Esophagus squamous epithelium (tissue), 5 donors: ENCODE measurements around the gene AP2M1. TPM values are rescaled to one million over a fixed set of nuclear protein-coding genes. Genes with fewer than 3 reads are reported as not detected.

Source experiments
- DNase-seq: peaks from one replicate; lab custom pipeline; 2025; lab: John Stamatoyannopoulos, UW
- H3K27ac ChIP-seq, 4 donors: fragments of 200-600 bp; sonication (generic); one replicate each; pipeline ENCODE4 v1.5.1; 2016 to 2019; ENCODE audit warnings: mild to moderate bottlenecking in 1 of 4
- H3K27me3 ChIP-seq, 4 donors: fragments of 200-600 bp; sonication (generic); 1 replicate in 3 of 4; 2 replicates in 1 of 4; pipeline versions ENCODE4 v1.5.1 to v1.6.0; 2017 to 2021; ENCODE audit warnings: antibody characterized with exemption in 1 of 4
- H3K36me3 ChIP-seq, 3 donors: fragments of 200-600 bp; sonication (generic); one replicate each; pipeline ENCODE4 v1.5.1; 2016 to 2019
- H3K4me1 ChIP-seq, 3 donors: fragments of 200-600 bp; sonication (generic); one replicate each; pipeline ENCODE4 v1.5.1; 2017 to 2019
- H3K4me3 ChIP-seq, 4 donors: fragments of 200-600 bp; sonication (generic); 1 replicate in 3 of 4; 2 replicates in 1 of 4; pipeline ENCODE4 v1.5.1; 2016 to 2019; ENCODE audit warnings: mild to moderate bottlenecking in 2 of 4, moderate library complexity in 1 of 4
- H3K9me3 ChIP-seq, 3 donors: fragments of 200-600 bp; sonication (generic); one replicate each; pipeline ENCODE4 v1.5.1; 2016 to 2019
- POLR2A ChIP-seq, 4 donors: fragments of 450-650 bp; IDR thresholded peaks; one replicate each; pipeline ENCODE4 v1.6.1; 2017; ENCODE audit warnings: antibody characterized with exemption in 4 of 4, mild to moderate bottlenecking in 4 of 4, moderate library complexity in 3 of 4
- WGBS, 2 donors: methylation state at CpG; one replicate each; pipeline ENCODE4 v1.1.5; 2018; 5-methylcytosine and 5-hydroxymethylcytosine counted together
- intact Hi-C: fragments of 100-400 bp; cut with DNase I; formaldehyde crosslinking; loops from one replicate; pipeline ENCODE4 v1.15.0; 2022
- total RNA-seq, 4 donors: library from RNA; depleted of rRNA; stranded (reverse); fragments of >200 nt; gene quantifications; one replicate each; pipeline ENCODE4 v1.1.0, GENCODE V29; 2016
- TF ChIP-seq, protein P1 (sequence below), 6 experiments: fragments of 450-650 bp in 4 of 6; fragments of 200-600 bp in 2 of 6; sonication (generic) in 2 of 6; IDR thresholded peaks; one replicate each; pipeline ENCODE4 v1.5.1; 2016 to 2019; ENCODE audit warnings: antibody characterized with exemption in 6 of 6, mild to moderate bottlenecking in 4 of 6, moderate library complexity in 4 of 6
- donor health status: DM: yes; HTN: yes; CAD: no.

The AP2M1 gene
- total RNA-seq, 4 donors from 2014 or later: 139 to 212 (median 208) TPM

DNA sequence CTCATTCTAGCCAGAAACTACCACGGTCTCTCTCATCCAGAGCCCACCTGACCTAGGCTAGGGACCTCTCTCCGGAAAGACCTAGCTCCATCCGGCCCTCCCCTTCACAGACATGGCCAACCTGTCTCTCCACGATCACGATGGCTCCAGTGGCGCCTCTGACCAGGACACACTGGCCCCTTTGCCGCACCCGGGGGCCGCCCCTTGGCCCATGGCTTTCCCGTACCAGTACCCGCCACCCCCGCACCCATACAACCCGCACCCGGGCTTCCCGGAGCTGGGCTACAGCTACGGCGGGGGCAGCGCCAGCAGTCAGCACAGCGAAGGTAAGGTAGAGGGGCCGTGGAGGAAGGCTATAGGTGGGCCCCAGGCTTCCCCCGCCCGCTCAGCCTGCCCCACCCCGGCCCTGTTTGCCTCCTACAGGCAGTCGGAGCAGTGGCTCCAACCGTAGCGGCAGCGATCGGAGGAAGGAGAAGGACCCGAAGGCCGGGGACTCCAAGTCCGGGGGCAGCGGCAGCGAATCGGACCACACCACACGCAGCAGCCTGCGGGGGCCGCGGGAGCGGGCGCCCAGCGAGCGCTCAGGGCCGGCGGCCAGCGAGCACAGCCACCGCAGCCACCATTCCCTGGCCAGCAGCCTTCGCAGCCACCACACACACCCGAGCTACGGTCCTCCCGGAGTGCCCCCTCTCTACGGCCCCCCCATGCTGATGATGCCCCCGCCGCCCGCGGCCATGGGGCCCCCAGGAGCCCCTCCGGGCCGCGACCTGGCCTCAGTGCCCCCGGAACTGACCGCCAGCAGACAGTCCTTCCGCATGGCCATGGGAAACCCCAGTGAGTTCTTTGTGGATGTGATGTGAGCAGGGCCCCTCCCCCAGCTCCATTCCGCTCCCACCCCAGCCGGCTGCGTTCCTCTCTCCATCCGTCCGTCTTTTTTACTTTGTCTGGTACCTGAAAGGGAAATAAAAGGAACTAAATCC is 4.5 kb upstream of the AP2M1 start:
- Histone ChIP-seq H3K4me3 (no peak overlapping the region), H3K27ac (no peak overlapping the region), H3K9me3 (no peaks in the 10 kb centered on the region), H3K36me3 (peaks cover 27 to 69% (median 28%) of the 10 kb centered on the region in 3 donors), H3K4me1 (peaks cover 15 to 39% (median 23%) of the 10 kb centered on the region in 3 donors), H3K27me3 (no peaks in the 10 kb centered on the region)
- TF ChIP-seq POLR2A (IDR thresholded peaks at IDR 0.05): no peak
- TF ChIP-seq, protein P1, sequence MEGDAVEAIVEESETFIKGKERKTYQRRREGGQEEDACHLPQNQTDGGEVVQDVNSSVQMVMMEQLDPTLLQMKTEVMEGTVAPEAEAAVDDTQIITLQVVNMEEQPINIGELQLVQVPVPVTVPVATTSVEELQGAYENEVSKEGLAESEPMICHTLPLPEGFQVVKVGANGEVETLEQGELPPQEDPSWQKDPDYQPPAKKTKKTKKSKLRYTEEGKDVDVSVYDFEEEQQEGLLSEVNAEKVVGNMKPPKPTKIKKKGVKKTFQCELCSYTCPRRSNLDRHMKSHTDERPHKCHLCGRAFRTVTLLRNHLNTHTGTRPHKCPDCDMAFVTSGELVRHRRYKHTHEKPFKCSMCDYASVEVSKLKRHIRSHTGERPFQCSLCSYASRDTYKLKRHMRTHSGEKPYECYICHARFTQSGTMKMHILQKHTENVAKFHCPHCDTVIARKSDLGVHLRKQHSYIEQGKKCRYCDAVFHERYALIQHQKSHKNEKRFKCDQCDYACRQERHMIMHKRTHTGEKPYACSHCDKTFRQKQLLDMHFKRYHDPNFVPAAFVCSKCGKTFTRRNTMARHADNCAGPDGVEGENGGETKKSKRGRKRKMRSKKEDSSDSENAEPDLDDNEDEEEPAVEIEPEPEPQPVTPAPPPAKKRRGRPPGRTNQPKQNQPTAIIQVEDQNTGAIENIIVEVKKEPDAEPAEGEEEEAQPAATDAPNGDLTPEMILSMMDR (IDR thresholded peaks at IDR 0.05): no peak
- intact Hi-C loops: no loop called here
- DNase-seq: no peak
- WGBS, 2 donors: 83 to 91% methylated on average over 6 to 30 of the region's 66 CpGs

DNA sequence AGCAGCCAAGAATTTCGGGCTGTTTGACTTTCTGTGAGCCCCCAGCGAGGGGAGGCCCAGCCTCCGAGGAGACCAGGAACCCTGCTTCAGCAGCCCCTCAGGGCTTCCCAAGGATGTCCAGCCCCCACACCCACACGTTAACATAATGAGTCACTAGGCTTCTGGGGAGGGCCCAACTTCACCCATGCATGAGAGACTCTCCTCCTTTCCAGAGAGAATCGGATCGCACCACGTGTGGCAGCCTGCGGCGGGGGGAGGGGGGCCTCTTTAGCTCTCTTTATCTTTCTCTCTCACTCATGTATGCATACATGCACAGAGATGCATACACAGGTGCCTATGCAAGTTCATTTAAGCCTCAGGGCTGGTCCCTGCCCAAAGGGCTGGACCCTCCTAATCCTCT is 3.1 kb upstream of the AP2M1 start:
- Histone ChIP-seq H3K9me3 (no peaks in the 10 kb centered on the region), H3K36me3 (peaks cover 13 to 55% (median 16%) of the 10 kb centered on the region in 3 donors), H3K27me3 (no peaks in the 10 kb centered on the region), H3K4me3 (no peak overlapping the region), H3K4me1 (peaks cover 27 to 53% (median 35%) of the 10 kb centered on the region in 3 donors), H3K27ac (peak overlapping the region; percentile 6 to 98 (median 24))
- no peak for DNase-seq
- intact Hi-C loops: no loop called here
- 28 to 31% methylated on average over 8 to 9 of the region's 9 CpGs for WGBS, 2 donors
- TF ChIP-seq, protein P1 (IDR thresholded peaks at IDR 0.05): no peak
- no peak for TF ChIP-seq POLR2A (IDR thresholded peaks at IDR 0.05)

DNA sequence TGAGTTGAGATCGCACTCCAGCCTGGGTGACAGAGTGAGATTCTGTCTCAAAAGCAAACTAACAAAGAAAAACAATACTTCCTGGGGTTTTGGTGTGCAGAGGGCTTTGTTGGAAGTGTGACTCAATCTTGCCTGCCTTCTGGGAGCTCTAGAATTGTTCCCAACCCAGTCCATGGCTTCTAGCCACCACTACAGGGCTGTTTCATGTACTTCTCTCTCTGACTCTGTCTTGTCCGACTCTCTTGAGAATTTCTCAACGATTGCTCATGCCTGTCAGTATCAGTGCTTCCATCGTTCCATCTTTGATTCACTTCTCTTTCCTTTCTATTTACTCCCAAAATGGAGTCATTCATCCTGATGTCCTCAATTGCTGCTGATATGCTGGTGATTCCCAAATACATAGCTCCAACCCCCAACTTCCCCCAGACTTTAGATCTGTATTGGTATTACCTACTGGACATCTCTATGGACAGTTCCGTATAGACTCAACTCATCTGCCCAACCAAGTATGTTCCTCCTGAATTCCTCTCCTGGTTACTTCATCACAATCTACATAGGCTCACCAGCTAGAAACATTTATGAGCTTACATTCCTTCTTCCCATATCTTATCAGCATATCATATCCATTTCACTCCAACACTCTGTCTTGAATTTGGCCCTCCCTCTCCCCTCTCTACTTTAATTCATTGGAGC is 1.8 kb upstream of the AP2M1 start:
- DNase-seq: no peak
- Histone ChIP-seq H3K27me3 (no peaks in the 10 kb centered on the region), H3K4me3 (no peak overlapping the region), H3K27ac (peak overlapping the region; percentile 13 to 98 (median 43)), H3K4me1 (peaks cover 40 to 65% (median 47%) of the 10 kb centered on the region in 3 donors), H3K9me3 (no peaks in the 10 kb centered on the region), H3K36me3 (peaks cover 9 to 54% (median 21%) of the 10 kb centered on the region in 3 donors)
- WGBS, 2 donors: 45 to 71% methylated on average over 5 of the region's 5 CpGs
- intact Hi-C loops: no loop called here
- TF ChIP-seq POLR2A (IDR thresholded peaks at IDR 0.05): no peak

DNA sequence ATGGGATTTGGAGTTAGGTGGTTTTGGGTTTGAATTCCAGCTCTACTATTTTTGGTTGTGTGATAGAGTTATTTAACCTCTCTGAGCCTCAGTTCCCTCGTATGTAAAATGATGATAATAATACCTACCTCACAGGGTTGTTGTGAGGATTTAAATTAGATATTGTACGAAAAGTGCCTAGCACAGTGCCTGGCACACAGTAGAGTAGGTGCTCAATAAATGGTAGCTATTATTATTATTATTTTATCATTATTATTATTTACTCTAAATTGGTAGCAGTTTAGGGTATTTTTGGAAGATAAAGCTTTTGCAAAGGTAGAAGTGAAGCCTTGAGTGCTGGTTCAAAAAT is 1.3 kb upstream of the AP2M1 start:
- peaks cover 45 to 70% (median 53%) of the 10 kb centered on the region in 3 donors for H3K4me1 ChIP-seq
- H3K9me3 ChIP-seq: no peaks in the 10 kb centered on the region
- H3K27me3 ChIP-seq: no peaks in the 10 kb centered on the region
- TF ChIP-seq, protein P1 (IDR thresholded peaks at IDR 0.05): no peak
- no peak for TF ChIP-seq POLR2A (IDR thresholded peaks at IDR 0.05)
- peak overlapping the region; percentile 51 to 98 (median 81) for H3K27ac ChIP-seq
- intact Hi-C loops: no loop called here
- peaks cover 13 to 54% (median 26%) of the 10 kb centered on the region in 3 donors for H3K36me3 ChIP-seq
- DNase-seq: no peak
- 85 to 89% methylated on average over 2 of the region's 2 CpGs for WGBS, 2 donors
- no peak overlapping the region for H3K4me3 ChIP-seq

DNA sequence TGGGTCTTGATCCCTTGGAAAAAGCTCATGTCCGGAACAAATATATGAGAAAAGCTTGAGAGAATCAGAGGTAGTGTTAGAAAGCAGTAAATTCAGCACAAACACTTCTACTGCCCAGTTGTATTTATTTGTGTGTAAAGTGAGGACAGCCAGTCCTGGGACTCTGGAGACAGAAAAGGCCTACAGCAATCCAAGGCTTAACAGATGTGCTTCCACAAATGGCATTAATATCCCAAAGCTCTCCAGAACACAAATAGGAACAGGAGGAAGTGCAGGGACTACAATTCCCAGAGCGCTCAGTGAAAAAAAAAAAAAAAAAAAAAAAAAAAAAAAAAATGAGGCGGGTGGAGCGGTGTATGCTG is 390 bp upstream of the AP2M1 start:
- no peak for DNase-seq
- no peaks in the 10 kb centered on the region for H3K27me3 ChIP-seq
- peaks cover 48 to 77% (median 59%) of the 10 kb centered on the region in 3 donors for H3K4me1 ChIP-seq
- peak overlapping the region in 1 of 4 donors; percentile 97 for H3K4me3 ChIP-seq
- 17 to 22% methylated on average over 3 to 4 of the region's 4 CpGs for WGBS, 2 donors
- intact Hi-C loops: no loop called here
- H3K36me3 ChIP-seq: peaks cover 22 to 54% (median 35%) of the 10 kb centered on the region in 3 donors
- H3K9me3 ChIP-seq: no peaks in the 10 kb centered on the region
- peak overlapping the region; percentile 51 to 98 (median 81) for H3K27ac ChIP-seq
- TF ChIP-seq, protein P1 (IDR thresholded peaks at IDR 0.05): no peak
- TF ChIP-seq POLR2A (IDR thresholded peaks at IDR 0.05): no peak
